NCI-H2107 (cell line): ENCODE results near the gene CERS2.
"Not testable (repeated sequence)": the region's sequence is repeated elsewhere in the genome, so short reads cannot be mapped to it uniquely, and the experiment has no call there.

ENCODE experiments used
- DNase-seq: peaks from one replicate; lab custom pipeline; 2025; lab: John Stamatoyannopoulos, UW

The CERS2 gene

DNA sequence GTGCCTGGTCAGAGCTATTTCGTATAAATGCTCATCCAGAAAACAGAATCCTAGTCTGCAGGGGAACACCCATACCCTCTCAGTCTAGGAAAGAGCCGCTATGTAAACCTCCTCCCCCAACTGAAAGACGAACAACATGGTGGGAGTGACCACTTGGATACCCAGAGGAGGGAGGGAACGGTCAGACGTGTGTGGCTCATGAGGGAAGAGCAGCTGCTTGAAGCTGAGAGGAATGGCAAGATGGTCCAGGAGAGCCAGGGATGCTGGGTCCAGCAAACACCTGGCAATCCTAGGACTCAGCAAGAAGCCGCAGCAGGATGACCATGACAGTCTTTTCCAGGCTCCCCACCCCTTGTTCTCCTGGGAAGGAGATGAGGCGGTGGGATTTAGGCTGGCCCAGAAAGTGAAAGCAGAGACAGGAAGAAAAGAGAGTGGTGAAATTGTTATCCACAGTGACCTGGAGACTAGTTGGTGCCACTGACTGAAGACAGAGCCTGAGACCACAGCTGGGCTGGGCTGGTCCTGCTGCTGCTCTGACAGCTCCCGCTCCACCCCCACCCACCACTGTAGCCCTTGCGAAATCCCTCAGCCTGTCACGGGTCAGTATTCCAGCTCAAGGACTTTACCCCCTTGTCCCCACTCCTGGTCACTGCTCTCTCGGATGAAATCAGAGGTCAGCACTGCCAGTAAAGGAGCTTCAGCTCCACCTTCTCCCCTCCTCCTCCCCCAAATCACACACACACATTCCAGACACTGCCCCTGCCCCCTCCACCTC lies 3.6 kb downstream of the CERS2 start:
- no peak for DNase-seq

DNA sequence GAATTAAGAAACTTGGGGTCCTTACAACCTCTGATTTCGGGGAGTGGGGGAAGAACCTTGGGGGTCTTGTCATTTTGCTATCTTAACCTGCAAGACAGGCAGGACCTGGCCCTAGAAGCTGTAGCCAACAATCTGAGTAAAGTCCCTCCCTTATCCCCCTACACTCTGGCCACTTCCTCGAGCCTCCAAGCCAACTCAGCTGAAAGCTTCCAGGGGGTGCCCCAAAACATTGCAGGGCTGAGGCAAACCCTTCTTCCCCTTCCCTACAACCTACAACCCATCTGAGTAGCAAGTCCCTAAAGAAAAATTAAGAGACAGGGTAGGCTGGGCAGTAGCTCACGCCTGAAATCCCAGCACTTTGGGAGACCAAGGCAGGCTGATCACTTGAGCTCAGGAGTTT lies 5.0 kb downstream of the CERS2 start:
- DNase-seq, result no peak

DNA sequence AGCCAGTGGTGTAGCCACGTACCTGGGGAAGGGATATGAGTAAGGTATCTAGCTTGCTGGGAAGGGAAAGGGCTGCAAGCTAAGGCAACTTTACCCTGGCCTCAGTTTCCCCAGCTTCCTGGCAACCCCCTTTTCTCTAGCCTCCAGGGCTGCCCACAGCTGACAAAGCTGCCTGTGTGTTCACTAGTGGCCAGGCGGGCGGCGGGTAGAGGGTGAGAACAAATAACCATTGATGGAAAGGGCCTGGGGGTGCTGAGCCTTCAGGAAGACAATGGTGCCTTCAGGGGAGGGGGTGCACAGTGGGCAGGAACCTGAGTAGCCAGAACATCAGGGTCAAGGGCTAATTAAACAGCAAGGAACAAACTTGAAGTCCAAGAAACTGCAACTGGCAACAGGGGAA lies 6.1 kb downstream of the CERS2 start:
- no peak for DNase-seq

DNA sequence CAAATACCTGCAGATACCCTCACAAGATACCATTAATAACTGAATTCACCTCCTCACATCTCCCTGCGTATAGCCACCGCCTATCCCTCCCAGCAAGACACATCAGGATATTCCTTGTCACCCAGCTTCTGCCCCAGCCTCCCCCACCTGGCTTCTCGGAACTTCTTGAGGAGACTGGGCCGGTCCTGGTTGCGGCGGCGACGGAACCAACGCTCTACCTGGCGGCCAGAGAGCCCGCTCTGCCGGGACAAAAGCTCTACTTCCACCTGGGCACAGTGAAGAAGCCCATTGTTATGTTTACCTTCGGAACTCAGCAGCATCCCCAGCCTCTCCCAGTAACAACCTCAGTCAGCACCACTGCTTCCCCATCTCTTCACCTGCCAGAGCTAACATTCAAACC lies 6.7 kb downstream of the CERS2 start:
- no peak for DNase-seq

DNA sequence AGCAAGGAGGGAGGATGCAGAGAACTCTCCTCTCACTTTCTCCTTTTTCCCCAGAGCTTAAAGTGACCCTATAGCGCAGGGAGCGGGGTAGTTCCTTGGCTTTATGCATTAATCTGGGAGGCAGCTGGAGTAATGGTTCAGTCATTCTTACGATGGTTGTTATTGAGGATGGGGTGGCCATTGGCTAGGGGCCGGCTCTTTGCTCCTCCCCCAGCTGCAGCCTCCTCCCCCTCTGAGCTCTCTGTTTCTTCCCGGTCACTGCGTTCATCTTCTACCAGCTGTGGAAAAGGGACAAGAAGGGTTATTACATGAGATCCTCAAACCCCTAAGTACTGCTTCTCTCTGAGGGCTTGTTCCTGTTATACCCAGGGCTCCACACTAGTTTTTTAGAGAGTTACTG lies 8.6 kb downstream of the CERS2 start:
- DNase-seq, result no peak

DNA sequence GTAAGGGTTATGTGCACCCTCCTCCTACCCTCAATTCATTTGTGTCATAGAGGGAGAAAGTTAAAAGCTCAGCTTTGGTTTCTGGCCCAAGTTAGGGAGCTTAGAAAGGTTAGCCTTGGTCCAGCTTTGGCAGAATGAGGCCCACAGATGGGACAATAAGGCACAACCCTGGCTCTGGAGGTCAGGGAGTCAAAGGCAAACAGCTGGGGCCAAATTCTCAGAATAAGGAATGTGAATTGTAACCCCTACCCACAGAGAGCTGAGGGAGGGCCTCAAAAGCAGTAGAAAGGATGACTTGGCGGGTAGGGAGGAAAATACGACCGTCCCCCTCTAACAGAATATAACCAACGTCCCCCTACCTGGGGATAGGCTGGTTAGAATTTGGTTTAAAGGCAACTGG lies 9.0 kb downstream of the CERS2 start:
- no peak for DNase-seq

DNA sequence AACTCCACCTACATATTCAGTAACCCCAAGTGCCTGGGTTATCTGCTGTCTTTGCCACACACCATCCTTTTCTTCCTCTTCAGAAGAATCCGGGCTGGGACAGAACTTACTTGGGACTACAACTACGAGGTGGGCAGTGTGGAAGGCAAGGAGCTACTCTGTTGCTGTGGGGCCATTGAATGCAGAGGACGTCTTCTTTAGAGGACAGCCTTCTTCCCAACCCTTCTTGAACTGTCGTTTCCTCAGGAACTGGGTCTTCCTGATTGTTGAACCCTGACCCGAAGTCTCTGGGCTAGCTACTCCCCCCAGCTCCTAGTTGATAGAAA lies 10.5 kb downstream of the CERS2 start:
- DNase-seq, result no peak

DNA sequence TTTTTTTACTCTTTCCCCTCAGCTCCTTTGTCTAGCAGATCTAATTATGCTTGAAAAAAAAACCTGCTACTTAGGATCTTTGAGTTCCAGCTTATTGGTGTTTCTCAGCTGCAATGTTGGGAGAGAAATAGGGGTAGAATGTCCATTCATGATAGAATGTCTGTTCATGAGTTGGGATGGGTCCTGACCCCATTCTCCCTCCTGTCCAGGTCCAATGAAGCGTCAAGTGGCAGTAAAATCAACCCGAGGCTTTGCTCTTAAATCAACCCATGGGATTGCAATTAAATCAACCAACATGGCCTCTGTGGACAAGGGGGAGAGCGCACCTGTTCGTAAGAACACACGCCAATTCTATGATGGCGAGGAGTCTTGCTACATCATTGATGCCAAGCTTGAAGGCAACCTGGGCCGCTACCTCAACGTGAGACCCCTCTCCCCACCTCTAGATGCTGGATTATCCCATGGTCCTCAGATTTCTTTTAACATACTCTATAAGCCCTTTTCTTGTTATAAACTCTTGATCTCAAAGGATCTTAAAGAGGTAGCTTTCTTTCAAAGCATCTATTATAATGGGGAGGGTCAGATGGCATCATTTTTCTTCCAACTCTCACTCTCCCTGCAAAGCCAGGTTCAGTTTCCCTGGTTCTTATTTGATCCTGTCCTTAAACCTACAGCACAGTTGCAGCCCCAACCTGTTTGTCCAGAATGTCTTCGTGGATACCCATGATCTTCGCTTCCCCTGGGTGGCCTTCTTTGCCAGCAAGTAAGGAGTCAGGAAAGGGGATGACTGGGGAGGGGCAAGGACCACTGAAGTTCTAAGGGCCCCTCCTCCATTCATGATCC lies 11.1 kb downstream of the CERS2 start:
- no peak for DNase-seq

DNA sequence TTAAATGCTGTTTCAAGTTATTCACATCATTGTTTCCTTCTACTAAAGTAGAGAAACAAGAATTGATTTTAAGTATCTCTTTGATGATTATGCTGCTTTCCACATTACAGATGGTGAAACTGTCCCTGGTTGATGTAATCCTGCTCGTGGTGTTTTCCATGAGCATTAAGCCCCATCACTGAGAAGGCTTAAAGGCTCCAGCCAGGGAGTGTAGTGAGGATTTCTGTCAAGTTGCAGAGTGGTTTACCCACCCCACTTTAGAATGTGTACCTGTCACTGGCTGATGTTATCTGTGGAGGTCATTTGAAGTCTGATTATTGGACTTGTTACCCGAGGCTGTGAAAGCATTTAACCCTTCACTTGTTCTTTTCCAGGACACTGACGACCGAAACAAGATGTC lies 12.9 kb downstream of the CERS2 start:
- DNase-seq, result no peak

DNA sequence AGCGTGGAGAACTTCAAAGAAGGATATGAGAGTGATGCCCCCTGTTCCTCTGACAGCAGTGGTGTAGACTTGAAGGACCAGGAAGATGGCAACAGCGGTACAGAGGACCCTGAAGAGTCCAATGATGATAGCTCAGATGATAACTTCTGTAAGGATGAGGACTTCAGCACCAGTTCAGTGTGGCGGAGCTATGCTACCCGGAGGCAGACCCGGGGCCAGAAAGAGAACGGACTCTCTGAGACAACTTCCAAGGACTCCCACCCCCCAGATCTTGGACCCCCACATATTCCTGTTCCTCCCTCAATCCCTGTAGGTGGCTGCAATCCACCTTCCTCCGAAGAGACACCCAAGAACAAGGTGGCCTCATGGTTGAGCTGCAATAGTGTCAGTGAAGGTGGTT lies 14.0 kb downstream of the CERS2 start:
- DNase-seq, result no peak

DNA sequence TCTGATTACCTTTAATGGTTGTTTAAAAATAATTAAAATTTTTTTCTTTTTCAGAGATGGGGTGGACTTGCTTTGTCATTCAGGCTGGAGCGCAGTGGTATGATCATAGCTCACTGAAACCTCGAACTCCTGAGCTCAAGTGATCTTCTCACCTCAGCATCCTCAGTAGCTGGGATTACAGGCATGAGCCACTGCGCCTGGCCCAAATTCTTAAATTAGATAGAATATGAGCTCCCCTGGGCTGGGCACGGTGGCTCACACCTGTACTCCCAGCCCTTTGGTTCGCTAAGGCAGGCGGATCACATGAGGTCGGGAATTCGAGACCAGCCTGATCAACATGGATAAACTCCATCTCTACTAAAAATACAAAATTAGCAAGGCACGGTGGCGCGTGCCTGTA lies 17.0 kb downstream of the CERS2 start:
- DNase-seq, result no peak

DNA sequence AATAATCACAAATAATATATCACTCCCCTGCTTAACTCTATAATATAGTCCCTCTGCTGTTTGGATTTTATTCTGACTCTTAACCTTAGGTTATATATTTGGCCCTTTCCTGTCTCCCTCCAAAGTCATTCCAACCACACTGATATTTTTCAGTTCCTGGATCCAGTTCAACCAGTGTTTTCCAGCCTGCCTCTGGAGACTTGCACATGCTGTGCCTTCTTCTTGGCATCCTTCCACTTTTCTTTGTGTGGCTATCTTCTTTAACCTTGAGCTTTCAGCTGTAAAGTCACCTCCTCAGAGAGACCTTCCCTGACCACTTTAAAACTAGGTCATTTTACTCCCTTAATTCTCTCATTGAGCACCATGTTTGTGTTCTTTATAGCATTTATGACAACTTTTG lies 19.4 kb downstream of the CERS2 start:
- no peak for DNase-seq

DNA sequence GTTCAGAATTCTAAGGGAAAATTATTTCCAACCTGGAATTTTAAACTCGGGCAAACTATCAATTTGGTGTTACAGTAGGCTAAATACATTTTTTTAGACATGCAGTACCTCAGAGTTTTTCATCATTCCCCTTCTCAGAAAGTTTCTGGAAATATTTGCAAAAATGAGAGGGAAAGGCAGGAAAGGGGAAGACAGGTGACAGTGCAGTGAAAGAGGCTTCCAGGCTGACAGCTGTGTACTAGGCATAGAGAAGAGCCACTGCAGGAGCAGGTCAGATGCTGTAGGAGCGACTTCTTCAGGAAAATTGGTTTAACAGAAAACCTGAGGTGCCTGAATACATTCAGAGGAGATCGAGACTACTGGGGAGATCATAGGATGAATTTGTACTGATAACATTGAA lies 19.9 kb downstream of the CERS2 start:
- DNase-seq, result no peak

DNA sequence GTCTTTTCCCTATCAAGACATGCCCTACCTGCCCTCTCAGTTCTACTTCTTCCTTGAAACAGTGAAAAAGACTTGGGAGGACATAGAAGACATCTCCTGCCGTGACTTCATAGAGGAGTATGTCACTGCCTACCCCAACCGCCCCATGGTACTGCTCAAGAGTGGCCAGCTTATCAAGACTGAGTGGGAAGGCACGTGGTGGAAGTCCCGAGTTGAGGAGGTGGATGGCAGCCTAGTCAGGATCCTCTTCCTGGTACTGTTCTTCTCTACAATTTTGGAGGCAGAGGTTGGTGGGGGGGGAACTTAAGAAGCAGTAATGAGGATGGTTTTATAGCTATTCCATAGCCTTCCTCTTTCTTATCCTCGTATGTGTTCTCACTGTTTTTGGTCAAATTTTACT lies 29.8 kb downstream of the CERS2 start:
- DNase-seq, result no peak

DNA sequence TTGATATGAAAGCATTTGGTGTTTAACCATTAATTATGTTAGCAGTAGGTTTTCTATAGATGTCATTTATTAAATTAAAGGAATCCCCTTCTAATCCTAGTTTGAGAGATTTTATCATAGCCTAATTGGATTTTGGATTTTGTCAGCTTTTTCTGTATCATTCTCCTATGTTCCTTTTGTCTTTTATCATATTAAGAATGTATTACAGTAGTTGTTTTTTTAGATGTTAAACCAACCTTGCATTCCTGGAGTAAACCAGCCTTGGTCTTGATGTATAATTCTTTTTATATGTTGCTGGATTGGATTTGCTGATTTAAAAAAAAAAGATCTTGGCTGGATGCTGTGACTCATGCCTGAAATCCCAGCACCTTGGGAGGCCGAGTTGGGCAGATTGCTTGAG lies 42.9 kb downstream of the CERS2 start:
- DNase-seq, result no peak

DNA sequence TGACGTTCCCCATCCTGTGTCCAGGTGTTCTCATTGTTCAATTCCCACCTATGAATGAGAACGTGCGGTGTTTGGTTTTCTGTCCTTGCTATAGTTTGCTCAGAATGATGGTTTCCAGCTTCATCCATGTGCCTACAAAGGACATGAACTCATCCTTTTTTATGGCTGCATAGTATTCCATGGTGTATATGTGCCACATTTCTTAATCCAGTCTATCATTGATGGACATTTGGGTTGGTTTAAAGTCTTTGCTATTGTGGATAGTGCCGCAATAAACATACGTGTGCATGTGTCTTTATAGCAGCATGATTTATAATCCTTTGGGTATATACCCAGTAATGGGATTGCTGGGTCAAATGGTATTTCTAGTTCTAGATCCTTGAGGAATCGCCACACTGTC lies 45.9 kb downstream of the CERS2 start:
- DNase-seq, result not testable (repeated sequence)

DNA sequence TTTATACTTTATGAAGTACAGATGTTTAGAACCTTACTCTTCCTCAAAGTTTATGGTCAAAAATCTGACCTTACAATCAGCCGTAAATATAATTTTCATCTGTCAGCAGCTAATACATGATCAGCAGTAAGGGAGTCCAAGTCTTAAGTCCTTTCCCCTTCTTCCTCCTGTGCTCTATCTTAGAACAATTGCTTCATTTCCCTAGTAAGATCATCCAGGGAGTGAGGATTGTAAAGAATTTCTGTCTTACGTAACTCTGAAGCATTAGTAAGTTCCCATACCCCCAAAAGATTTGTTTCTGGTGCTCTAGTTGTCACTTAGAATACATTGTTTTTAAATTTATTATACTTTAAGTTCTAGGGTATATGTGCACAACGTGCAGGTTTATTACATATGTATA lies 46.3 kb downstream of the CERS2 start:
- no peak for DNase-seq

DNA sequence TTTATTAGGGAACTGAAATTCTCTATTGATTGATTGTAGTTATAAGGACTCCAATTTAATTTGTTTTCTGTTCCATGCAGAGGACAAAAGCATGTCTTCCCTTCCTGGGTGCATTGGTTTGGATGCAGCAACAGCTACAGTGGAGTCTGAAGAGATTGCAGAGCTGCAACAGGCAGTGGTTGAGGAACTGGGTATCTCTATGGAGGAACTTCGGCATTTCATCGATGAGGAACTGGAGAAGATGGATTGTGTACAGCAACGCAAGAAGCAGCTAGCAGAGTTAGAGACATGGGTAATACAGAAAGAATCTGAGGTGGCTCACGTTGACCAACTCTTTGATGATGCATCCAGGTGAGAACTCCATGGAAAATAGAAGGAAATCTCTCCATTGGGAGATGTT lies 47.0 kb downstream of the CERS2 start:
- DNase-seq, result no peak

DNA sequence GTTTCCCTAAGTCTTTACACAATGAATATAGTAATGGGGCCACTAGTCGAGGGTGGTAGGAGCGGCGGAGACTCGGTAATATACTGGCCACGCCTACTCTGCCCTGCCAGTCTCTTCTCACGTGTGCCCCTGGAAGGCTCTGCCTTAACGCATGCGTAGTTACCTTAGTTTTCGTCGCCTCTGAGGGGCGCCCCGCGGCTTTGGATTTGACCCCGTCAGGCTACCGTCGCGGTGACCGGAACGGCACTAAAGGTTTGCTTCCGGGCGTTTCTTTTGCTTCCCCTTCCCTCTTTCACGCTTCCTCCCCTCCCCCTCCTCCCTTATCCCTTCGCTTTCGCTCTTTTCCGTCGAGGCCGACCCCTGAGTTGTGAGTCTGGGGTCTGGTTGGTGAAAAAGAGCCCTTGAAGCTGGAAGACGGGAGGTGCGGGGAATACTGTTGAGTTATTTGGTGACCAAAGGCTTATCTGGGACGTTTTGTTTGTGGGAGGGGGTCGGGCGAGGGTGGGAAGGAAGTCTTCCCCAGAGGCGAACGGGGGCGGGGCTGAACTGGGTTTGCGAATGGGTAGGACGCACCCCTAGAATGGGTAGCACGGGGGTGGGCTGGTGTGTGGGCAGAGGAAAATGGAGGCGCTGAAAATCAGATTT lies 48.4 kb downstream of the CERS2 start, which contains the start of gene SETDB1:
TSS of gene SETDB1 (plus strand) at position 267 of the 645 bp plus-strand sequence. CDS start 1,352 bp downstream, outside the sequence.
- peak; percentile 96 for DNase-seq

DNA sequence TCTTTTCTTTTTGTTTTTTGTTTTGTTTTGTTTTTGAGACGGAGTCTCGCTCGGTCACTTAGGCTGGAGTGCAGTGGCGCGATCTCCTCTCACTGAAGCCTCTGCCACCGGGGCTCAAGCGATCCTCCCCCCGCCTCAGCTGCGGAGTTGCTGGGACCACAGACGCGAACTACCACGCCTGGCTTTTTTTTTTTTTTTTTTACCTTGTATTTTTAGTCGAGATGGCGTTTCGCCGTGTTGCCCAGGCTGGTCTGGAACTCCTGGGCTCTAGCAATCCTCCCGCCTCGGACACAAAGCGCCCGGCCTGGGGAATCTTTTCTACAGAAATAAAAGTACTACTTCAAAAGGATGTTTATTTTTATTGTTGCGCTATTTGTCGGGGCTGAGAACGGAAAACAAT lies 49.6 kb downstream of the CERS2 start:
- DNase-seq, result no peak

DNA sequence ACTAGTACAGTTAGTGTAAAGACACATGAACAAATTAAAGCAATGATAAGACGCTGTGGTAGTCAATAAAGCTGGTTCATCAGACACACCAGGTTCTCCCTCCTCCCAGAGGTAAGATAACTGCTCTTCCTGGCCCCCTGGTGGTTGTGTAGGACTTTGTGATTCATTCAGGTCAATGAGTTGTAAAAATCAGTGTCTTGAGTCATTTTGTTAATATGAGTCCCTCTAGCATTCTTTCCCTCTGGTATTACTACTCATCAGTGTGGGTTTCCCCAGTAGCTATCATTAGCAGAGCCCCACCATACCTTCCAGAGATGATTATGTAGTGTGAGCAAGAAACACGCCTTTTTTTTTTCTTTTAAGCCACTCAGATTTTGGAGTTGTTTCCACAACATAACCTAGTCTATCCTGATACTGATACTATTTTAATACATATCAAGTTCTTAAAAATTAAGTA lies 52.1 kb downstream of the CERS2 start:
- peak; percentile 39 for DNase-seq

DNA sequence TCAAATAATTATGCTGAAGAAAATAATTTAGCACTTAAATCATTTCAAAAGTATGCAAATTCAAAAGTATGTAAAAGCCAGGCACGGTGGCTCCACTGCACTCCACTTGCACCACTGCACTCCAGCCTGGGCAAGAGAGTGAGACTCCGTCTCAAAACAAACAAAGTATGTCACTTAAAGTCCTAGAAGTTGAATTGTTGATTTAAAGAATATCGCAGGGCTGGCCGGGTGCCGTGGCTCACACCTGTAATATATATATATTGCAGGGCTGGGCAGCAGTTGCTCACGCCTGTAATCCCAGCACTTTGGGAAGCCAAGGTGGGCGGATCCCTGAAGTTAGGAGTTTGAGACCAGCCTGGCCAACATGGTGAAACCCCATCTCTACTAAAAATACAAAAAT lies 57.2 kb downstream of the CERS2 start:
- no peak for DNase-seq
